Gastrocnemius medialis (tissue), 4 donors: ENCODE results near the gene FARP1.

Experiments used
- POLR2A ChIP-seq, 2 donors: fragments of 450-650 bp; IDR thresholded peaks; one replicate each; pipeline ENCODE4 v1.6.1; 2017; ENCODE audit warnings: antibody characterized with exemption in 2 of 2, mild to moderate bottlenecking in 2 of 2, moderate library complexity in 2 of 2
- TF ChIP-seq, protein P1 (sequence below), 5 experiments: fragments of 450-650 bp in 3 of 5; fragments of 200-600 bp in 2 of 5; sonication (generic) in 2 of 5; IDR thresholded peaks in 4 of 5; conservative IDR thresholded peaks in 1 of 5; 1 replicate in 4 of 5; 2 replicates in 1 of 5; pipeline ENCODE4 v1.5.1; 2016 to 2019; ENCODE audit warnings: antibody characterized with exemption in 5 of 5, mild to moderate bottlenecking in 3 of 5, moderate library complexity in 3 of 5

- TF ChIP-seq, protein P1, sequence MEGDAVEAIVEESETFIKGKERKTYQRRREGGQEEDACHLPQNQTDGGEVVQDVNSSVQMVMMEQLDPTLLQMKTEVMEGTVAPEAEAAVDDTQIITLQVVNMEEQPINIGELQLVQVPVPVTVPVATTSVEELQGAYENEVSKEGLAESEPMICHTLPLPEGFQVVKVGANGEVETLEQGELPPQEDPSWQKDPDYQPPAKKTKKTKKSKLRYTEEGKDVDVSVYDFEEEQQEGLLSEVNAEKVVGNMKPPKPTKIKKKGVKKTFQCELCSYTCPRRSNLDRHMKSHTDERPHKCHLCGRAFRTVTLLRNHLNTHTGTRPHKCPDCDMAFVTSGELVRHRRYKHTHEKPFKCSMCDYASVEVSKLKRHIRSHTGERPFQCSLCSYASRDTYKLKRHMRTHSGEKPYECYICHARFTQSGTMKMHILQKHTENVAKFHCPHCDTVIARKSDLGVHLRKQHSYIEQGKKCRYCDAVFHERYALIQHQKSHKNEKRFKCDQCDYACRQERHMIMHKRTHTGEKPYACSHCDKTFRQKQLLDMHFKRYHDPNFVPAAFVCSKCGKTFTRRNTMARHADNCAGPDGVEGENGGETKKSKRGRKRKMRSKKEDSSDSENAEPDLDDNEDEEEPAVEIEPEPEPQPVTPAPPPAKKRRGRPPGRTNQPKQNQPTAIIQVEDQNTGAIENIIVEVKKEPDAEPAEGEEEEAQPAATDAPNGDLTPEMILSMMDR (IDR thresholded peaks at IDR 0.05 in 4 of 5, conservative IDR thresholded peaks at IDR 0.05 in 1 of 5), result no peak
- no peak for TF ChIP-seq POLR2A (IDR thresholded peaks at IDR 0.05)
Observed at GRCh38 chr13:98187155-98187964, 44.5 kb downstream of the FARP1 start.
